HUDEP-2 (cell line): Measurements from ENCODE around the gene SLC16A1.
"Not testable (repeated sequence)": the region's sequence is repeated elsewhere in the genome, so short reads cannot be mapped to it uniquely, and the experiment has no call there.

ENCODE experiments used
- DNase-seq, 76 experiments: peaks; one replicate each; lab custom pipeline; 2025; ENCODE audit not compliant: unreplicated experiment in 76 of 76; lab: John Stamatoyannopoulos, UW

Gene SLC16A1

GRCh38 chr1:112888630-112889029, 67.4 kb downstream of the SLC16A1 start:
- DNase-seq, result peak in 1 of 76 experiments; percentile 24

GRCh38 chr1:112887599-112888283, 68.3 kb downstream of the SLC16A1 start:
- DNase-seq, result peak in 9 of 76 experiments; percentile 7 to 38 (median 25)

- DNase-seq, result not testable (repeated sequence)
Measured at GRCh38 chr1:112884996-112885395, 71.0 kb downstream of the SLC16A1 start.

GRCh38 chr1:112882271-112882744, 73.7 kb downstream of the SLC16A1 start:
- peak in 31 of 76 experiments; percentile 10 to 73 (median 34) for DNase-seq

GRCh38 chr1:112881742-112882127, 74.3 kb downstream of the SLC16A1 start:
- DNase-seq, result peak in 34 of 76 experiments; percentile 6 to 61 (median 28)

- no peak for DNase-seq
Measured at GRCh38 chr1:112879834-112880233, 76.2 kb downstream of the SLC16A1 start.

- no peak for DNase-seq
Measured at GRCh38 chr1:112878321-112878720, 77.7 kb downstream of the SLC16A1 start.

GRCh38 chr1:112877750-112878149, 78.2 kb downstream of the SLC16A1 start:
- DNase-seq, result no peak

GRCh38 chr1:112876315-112876714, 79.7 kb downstream of the SLC16A1 start:
- DNase-seq, result no peak

GRCh38 chr1:112872551-112872962, 83.4 kb downstream of the SLC16A1 start:
- DNase-seq, result no peak

- no peak for DNase-seq
Measured at GRCh38 chr1:112870887-112871646, 84.9 kb downstream of the SLC16A1 start.

GRCh38 chr1:112869895-112870294, 86.1 kb downstream of the SLC16A1 start:
- DNase-seq, result no peak

GRCh38 chr1:112868191-112868590, 87.8 kb downstream of the SLC16A1 start:
- DNase-seq, result no peak

- DNase-seq, result no peak
Measured at GRCh38 chr1:112866981-112867380, 89.0 kb downstream of the SLC16A1 start.

- no peak for DNase-seq
Measured at GRCh38 chr1:112866151-112866550, 89.8 kb downstream of the SLC16A1 start.

- DNase-seq, result no peak
Measured at GRCh38 chr1:112862753-112863426, 93.1 kb downstream of the SLC16A1 start.
